Keratinocyte (primary cell): ENCODE results near the gene OR4E1. TPM values are rescaled to one million over a fixed set of nuclear protein-coding genes. Genes with fewer than 3 reads are reported as not detected.

Source experiments
- polyA plus RNA-seq, 5 experiments: library from polyadenylated mRNA; depleted of rRNA in 3 of 5; stranded (reverse) in 3 of 5; stranded (forward) in 1 of 5; unstranded in 1 of 5; fragments of >200 nt; gene quantifications; 1 replicate in 1 of 5; 2 replicates in 3 of 5; 3 replicates in 1 of 5; pipeline versions ENCODE4 v1.2.1 to v1.2.3, GENCODE V29; 2011 to 2012; ENCODE audit warnings: missing spikeins in 2 of 5, low read depth in 1 of 5, low replicate concordance in 1 of 5
- small RNA-seq, 3 experiments: library from RNA; depleted of rRNA; stranded (forward); fragments of <200 nt; gene quantifications; one replicate each; pipeline ENCODE3, GENCODE V24; 2012; ENCODE audit warnings: low read depth in 3 of 3, low replicate concordance in 1 of 3; ENCODE audit not compliant: insufficient read length in 3 of 3

The OR4E1 gene
- polyA plus RNA-seq, 1 donor (not counting 4 experiments of a cell fraction or from before 2014, with no cell fraction given): not detected

Small RNAs within 50 kb of the gene (small RNA-seq; reads per million reads assigned to genes)
- gene AC243972.3: 0 reads per million in 3 experiments

Other genes with a start within 250 kb of the OR4E1 start
- 21.0 to 24.7 TPM (median 23.3 TPM) in 3 replicates for gene CHD8, start 217.7 kb downstream of the OR4E1 start, polyA plus RNA-seq
- gene RAB2B, start 196.9 kb downstream of the OR4E1 start, polyA plus RNA-seq: 12.4 to 18.3 TPM (median 17.7 TPM) in 3 replicates
- 85.4 to 111 TPM (median 94.6 TPM) in 3 replicates for gene TOX4, start 196.6 kb downstream of the OR4E1 start, polyA plus RNA-seq
- 66.5 to 99.7 TPM (median 96.0 TPM) in 3 replicates for gene METTL3, start 162.5 kb downstream of the OR4E1 start, polyA plus RNA-seq
- 0.44 to 0.84 TPM (median 0.64 TPM) in 3 replicates for gene SALL2, start 147.5 kb downstream of the OR4E1 start, polyA plus RNA-seq
- gene OR10G3, start 93.7 kb downstream of the OR4E1 start, polyA plus RNA-seq: not detected in 3 replicates
- gene OR10G2, start 38.9 kb downstream of the OR4E1 start, polyA plus RNA-seq: not detected in 3 replicates
- not detected in 3 replicates for gene OR4E2, start 20.0 kb downstream of the OR4E1 start, polyA plus RNA-seq